GM21390 (cell line): ENCODE results near the gene RNF145.
A peak's percentile ranks its signal among the peaks of the same experiment; 100 is the strongest.

Experiments used
- ATAC-seq: cut with Tn5 transposase; IDR thresholded peaks from one replicate; pipeline ENCODE4 v1.9.1; 2021; ENCODE audit not compliant: unreplicated experiment

The RNF145 gene

GRCh38 chr5:159218595-159219023 lies 9.3 kb upstream of the RNF145 start:
- no peak for ATAC-seq

GRCh38 chr5:159217236-159217635 lies 7.9 kb upstream of the RNF145 start:
- no peak for ATAC-seq

GRCh38 chr5:159216454-159216853 lies 7.1 kb upstream of the RNF145 start:
- ATAC-seq, result no peak

GRCh38 chr5:159215886-159216285 lies 6.5 kb upstream of the RNF145 start:
- no peak for ATAC-seq

- no peak for ATAC-seq
These were observed 5.3 kb upstream of the RNF145 start for GRCh38 chr5:159214486-159215271.

GRCh38 chr5:159212657-159213462 lies 3.5 kb upstream of the RNF145 start:
- ATAC-seq, result no peak

GRCh38 chr5:159211729-159212174 lies 2.4 kb upstream of the RNF145 start:
- no peak for ATAC-seq

GRCh38 chr5:159210846-159211245 lies 1.5 kb upstream of the RNF145 start:
- no peak for ATAC-seq

- ATAC-seq, result no peak
These were observed 883 bp upstream of the RNF145 start for GRCh38 chr5:159210210-159210661.

GRCh38 chr5:159208514-159209437 lies 577 bp downstream of the RNF145 start:
- ATAC-seq, result peak; percentile 0

- peak; percentile 57 for ATAC-seq
These were observed 1.5 kb downstream of the RNF145 start for GRCh38 chr5:159207686-159208513.

GRCh38 chr5:159207222-159207685 lies 2.1 kb downstream of the RNF145 start:
- ATAC-seq, result no peak

GRCh38 chr5:159206818-159207217 lies 2.5 kb downstream of the RNF145 start:
- no peak for ATAC-seq

- no peak for ATAC-seq
These were observed 3.0 kb downstream of the RNF145 start for GRCh38 chr5:159206368-159206767.

- no peak for ATAC-seq
These were observed 6.0 kb downstream of the RNF145 start for GRCh38 chr5:159203351-159203750.

- no peak for ATAC-seq
These were observed 7.2 kb downstream of the RNF145 start for GRCh38 chr5:159202151-159202550.

- ATAC-seq, result no peak
These were observed 9.6 kb downstream of the RNF145 start for GRCh38 chr5:159199780-159200179.

- ATAC-seq, result no peak
These were observed 10.1 kb downstream of the RNF145 start for GRCh38 chr5:159199225-159199624.

- ATAC-seq, result peak; percentile 98
These were observed 11.0 kb downstream of the RNF145 start for GRCh38 chr5:159198063-159199036.
